Brain microvascular endothelial cell (primary cell): Measurements from ENCODE around the gene CSNK2A3.

Source experiments
- DNase-seq: peaks from one replicate; pipeline ENCODE4 v3.0.0-alpha.2; 2020
- H3K27ac ChIP-seq: fragments of 250-450 bp; sonication (Bioruptor Pico); 2 replicates; pipeline ENCODE4 v1.5.1; 2020; ENCODE audit warnings: mild to moderate bottlenecking, moderate library complexity
- H3K27me3 ChIP-seq: fragments of 250-450 bp; sonication (Bioruptor Pico); replicated peaks from 2 replicates; pipeline ENCODE4 v1.5.1; 2020; ENCODE audit warnings: mild to moderate bottlenecking
- H3K36me3 ChIP-seq: fragments of 250-450 bp; sonication (Bioruptor Pico); replicated peaks from 2 replicates; pipeline ENCODE4 v1.5.1; 2020; ENCODE audit warnings: mild to moderate bottlenecking
- H3K4me3 ChIP-seq: 2 replicates; pipeline ENCODE4 v1.5.1; 2011; ENCODE audit warnings: low read depth, mild to moderate bottlenecking, control low read depth, low read length, moderate library complexity
- in situ Hi-C: cut with HindIII; loops from 2 replicates; pipeline ENCODE4 v1.10.0; 2017; ENCODE audit warnings: low sequenced_read_pairs, low pct_ligation_motif_present
- TF ChIP-seq, protein P1 (sequence below): IDR thresholded peaks from 2 replicates; pipeline ENCODE4 v1.5.1; 2011; ENCODE audit warnings: low read depth, mild to moderate bottlenecking, moderate library complexity, low read length, control low read depth, inconsistent platforms; ENCODE audit errors: missing control alignments

CSNK2A3 gene

GRCh38 chr11:11351042-11351586, 1.9 kb downstream of the CSNK2A3 start:
- DNase-seq, result no peak
- Histone ChIP-seq H3K4me3 (no peak overlapping the region), H3K27ac (no peak overlapping the region), H3K27me3 (no peaks in the 10 kb centered on the region), H3K36me3 (no peaks in the 10 kb centered on the region)
- TF ChIP-seq, protein P1, sequence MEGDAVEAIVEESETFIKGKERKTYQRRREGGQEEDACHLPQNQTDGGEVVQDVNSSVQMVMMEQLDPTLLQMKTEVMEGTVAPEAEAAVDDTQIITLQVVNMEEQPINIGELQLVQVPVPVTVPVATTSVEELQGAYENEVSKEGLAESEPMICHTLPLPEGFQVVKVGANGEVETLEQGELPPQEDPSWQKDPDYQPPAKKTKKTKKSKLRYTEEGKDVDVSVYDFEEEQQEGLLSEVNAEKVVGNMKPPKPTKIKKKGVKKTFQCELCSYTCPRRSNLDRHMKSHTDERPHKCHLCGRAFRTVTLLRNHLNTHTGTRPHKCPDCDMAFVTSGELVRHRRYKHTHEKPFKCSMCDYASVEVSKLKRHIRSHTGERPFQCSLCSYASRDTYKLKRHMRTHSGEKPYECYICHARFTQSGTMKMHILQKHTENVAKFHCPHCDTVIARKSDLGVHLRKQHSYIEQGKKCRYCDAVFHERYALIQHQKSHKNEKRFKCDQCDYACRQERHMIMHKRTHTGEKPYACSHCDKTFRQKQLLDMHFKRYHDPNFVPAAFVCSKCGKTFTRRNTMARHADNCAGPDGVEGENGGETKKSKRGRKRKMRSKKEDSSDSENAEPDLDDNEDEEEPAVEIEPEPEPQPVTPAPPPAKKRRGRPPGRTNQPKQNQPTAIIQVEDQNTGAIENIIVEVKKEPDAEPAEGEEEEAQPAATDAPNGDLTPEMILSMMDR, result no peak
- in situ Hi-C loops, result no loop called here

DNA sequence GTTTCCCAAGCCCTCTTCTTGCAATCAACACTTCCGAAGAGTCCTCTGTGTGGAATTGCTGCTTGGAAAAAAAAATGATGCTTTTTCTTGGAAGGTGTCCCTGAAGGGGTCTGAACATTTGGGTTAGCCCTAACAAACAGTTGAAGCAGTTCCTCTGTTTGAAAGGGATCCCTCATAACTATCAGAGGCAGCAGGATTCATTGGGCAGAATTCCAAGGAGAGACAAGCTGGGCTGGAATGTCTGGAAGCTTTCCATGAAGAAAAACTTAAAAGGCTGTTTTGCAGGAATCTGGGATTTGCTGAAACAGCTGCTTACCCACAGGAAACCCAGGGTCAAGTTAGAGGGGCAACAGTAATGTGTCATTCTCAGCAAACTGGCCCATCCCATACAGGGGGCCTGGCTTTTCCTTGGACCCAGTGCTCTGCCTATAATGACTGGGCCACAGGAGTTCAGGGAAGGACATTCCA, 3.1 kb downstream of the CSNK2A3 start:
- Histone ChIP-seq H3K27ac (no peak overlapping the region), H3K4me3 (no peak overlapping the region), H3K27me3 (no peaks in the 10 kb centered on the region), H3K36me3 (no peaks in the 10 kb centered on the region)
- TF ChIP-seq, protein P1, result no peak
- in situ Hi-C loops, result no loop called here
- peak; percentile 50 for DNase-seq

- no peaks in the 10 kb centered on the region for H3K36me3 ChIP-seq
- H3K27me3 ChIP-seq, result no peaks in the 10 kb centered on the region
- DNase-seq, result no peak
- TF ChIP-seq, protein P1, result no peak
- H3K27ac ChIP-seq, result no peak overlapping the region
- in situ Hi-C loops, result no loop called here
- H3K4me3 ChIP-seq, result no peak overlapping the region
Measured at GRCh38 chr11:11349106-11349825, 3.8 kb downstream of the CSNK2A3 start.

GRCh38 chr11:11348303-11348702, 4.7 kb downstream of the CSNK2A3 start:
- Histone ChIP-seq H3K27me3 (no peaks in the 10 kb centered on the region), H3K4me3 (no peak overlapping the region), H3K36me3 (no peaks in the 10 kb centered on the region), H3K27ac (no peak overlapping the region)
- in situ Hi-C loops, result no loop called here
- DNase-seq, result no peak
- TF ChIP-seq, protein P1, result no peak

DNA sequence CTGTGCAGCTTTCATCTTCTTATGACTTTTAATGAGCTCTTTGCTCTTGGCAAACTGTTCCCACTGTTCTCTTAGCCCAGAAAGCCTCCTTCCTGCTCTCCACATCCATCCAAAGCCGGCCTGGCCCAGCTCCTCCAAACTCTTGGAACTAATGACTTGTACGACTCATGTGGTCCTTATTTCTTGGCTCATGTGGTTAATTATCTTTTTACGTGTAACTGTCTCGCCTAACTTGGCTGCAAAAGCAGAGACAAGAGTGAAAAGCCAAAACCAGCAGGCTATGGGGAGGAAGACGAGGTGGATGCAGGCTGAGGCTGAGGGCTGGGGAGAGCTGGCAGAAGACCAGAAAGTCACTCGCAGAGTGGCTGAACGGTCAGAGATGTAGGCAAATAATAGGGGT, 5.5 kb downstream of the CSNK2A3 start:
- Histone ChIP-seq H3K27me3 (no peaks in the 10 kb centered on the region), H3K27ac (no peak overlapping the region), H3K36me3 (no peaks in the 10 kb centered on the region), H3K4me3 (no peak overlapping the region)
- TF ChIP-seq, protein P1, result no peak
- DNase-seq, result no peak
- in situ Hi-C loops, result no loop called here
